HepG2 (cell line): Measurements from ENCODE around the gene RAD51. TPM values are rescaled to one million over a fixed set of nuclear protein-coding genes. Genes with fewer than 3 reads are reported as not detected.
A peak's percentile ranks its signal among the peaks of the same experiment; 100 is the strongest.

Experiments
- BRD4 ChIP-seq: sonication (generic); formaldehyde crosslinking; IDR thresholded peaks from 2 replicates; pipeline ENCODE4 v1.4.0; 2020; ENCODE audit warnings: missing genetic modification reagents
- DNMT1 ChIP-seq: sonication (generic); formaldehyde crosslinking; IDR thresholded peaks from 2 replicates; pipeline ENCODE4 v1.5.1; 2020; ENCODE audit warnings: mild to moderate bottlenecking, missing genetic modification reagents
- FOXA1 ChIP-seq, 2 experiments: fragments of 450-650 bp in 1 of 2; sonication (generic) in 1 of 2; formaldehyde crosslinking in 1 of 2; IDR thresholded peaks; 2 replicates each; pipeline versions ENCODE4 v1.4.0 to v1.6.1; 2016 to 2020; ENCODE audit warnings: missing genetic modification reagents in 1 of 2
- KLF13 ChIP-seq: sonication (generic); formaldehyde crosslinking; IDR thresholded peaks from 2 replicates; pipeline ENCODE4 v1.4.0; 2020; ENCODE audit warnings: mild to moderate bottlenecking, missing genetic modification reagents
- MIER2 ChIP-seq: IDR thresholded peaks from 2 replicates; pipeline ENCODE4 v1.6.1; 2016; ENCODE audit warnings: missing biosample characterization, missing genetic modification reagents
- NKX3-1 ChIP-seq: sonication (generic); formaldehyde crosslinking; IDR thresholded peaks from 2 replicates; pipeline ENCODE4 v1.5.0; 2020; ENCODE audit warnings: missing genetic modification reagents
- POLR2AphosphoS5 ChIP-seq: IDR thresholded peaks from 2 replicates; pipeline ENCODE4 v1.6.1; 2012; ENCODE audit warnings: low read depth, low read length
- SMARCC2 ChIP-seq: fragments of 450-650 bp; IDR thresholded peaks from 2 replicates; pipeline ENCODE4 v1.6.1; 2017; ENCODE audit warnings: antibody characterized with exemption, mild to moderate bottlenecking
- XRCC5 ChIP-seq: fragments of 200-400 bp; formaldehyde crosslinking; optimal IDR thresholded peaks from 2 replicates; pipeline ENCODE3; 2017; ENCODE audit warnings: mild to moderate bottlenecking, low read length
- YY1 ChIP-seq: IDR thresholded peaks from 2 replicates; pipeline ENCODE4 v1.6.1; 2011; ENCODE audit warnings: low read length, low read depth, moderate library complexity, mild to moderate bottlenecking; ENCODE audit not compliant: insufficient read depth, insufficient replicate concordance
- ZFP1 ChIP-seq: IDR thresholded peaks from 2 replicates; pipeline ENCODE4 v1.6.1; 2016
- ZNF572 ChIP-seq: sonication (generic); formaldehyde crosslinking; IDR thresholded peaks from 2 replicates; pipeline ENCODE4 v1.5.1; 2020; ENCODE audit warnings: mild to moderate bottlenecking, missing genetic modification reagents
- polyA plus RNA-seq, 8 experiments: library from polyadenylated mRNA; depleted of rRNA in 3 of 8; stranded (reverse) in 7 of 8; unstranded in 1 of 8; fragments of >200 nt; fragmentation: Illumina TruSeq in 4 of 8; extraction: Trizol in 4 of 8; gene quantifications; 2 replicates each; pipeline versions ENCODE4 v1.2.1 to v1.2.3, GENCODE V29; 2011 to 2016; ENCODE audit warnings: low read depth in 4 of 8, missing spikeins in 1 of 8, mixed read lengths in 1 of 8; ENCODE audit not compliant: insufficient read depth in 1 of 8
- total RNA-seq, 5 experiments: library from RNA; depleted of rRNA; stranded (reverse); fragments of >200 nt; fragmentation: Illumina TruSeq; extraction: Trizol; gene quantifications; 2 replicates each; pipeline ENCODE4 v1.2.3, GENCODE V29; 2016; ENCODE audit warnings: low read depth in 1 of 5
- TF ChIP-seq, protein P1 (sequence below): sonication (generic); formaldehyde crosslinking; IDR thresholded peaks from 2 replicates; pipeline ENCODE4 v1.8.0; 2022; ENCODE audit warnings: mild to moderate bottlenecking, missing genetic modification reagents
- TF ChIP-seq, protein P2 (sequence below): sonication (generic); formaldehyde crosslinking; IDR thresholded peaks from 2 replicates; pipeline ENCODE4 v1.4.0; 2020; ENCODE audit warnings: missing genetic modification reagents, borderline replicate concordance
- TF ChIP-seq, protein P3 (sequence below): sonication (generic); formaldehyde crosslinking; IDR thresholded peaks from 2 replicates; pipeline ENCODE4 v1.4.0; 2020; ENCODE audit warnings: mild to moderate bottlenecking, missing genetic modification reagents
- TF ChIP-seq, protein P4 (sequence below): sonication (generic); formaldehyde crosslinking; conservative IDR thresholded peaks from 2 replicates; pipeline ENCODE4 v1.4.0; 2020; ENCODE audit warnings: missing genetic modification reagents
- TF ChIP-seq, protein P5 (sequence below): sonication (generic); formaldehyde crosslinking; IDR thresholded peaks from 2 replicates; pipeline ENCODE4 v1.8.1; 2023; ENCODE audit warnings: missing genetic modification reagents, inconsistent platforms, borderline replicate concordance
- TF ChIP-seq, protein P6 (sequence below): sonication (generic); formaldehyde crosslinking; conservative IDR thresholded peaks from 2 replicates; pipeline ENCODE4 v1.4.0; 2020; ENCODE audit warnings: mild to moderate bottlenecking, missing genetic modification reagents, moderate library complexity

The RAD51 gene
- total and polyA plus RNA-seq, 2 of the 13 experiments (the other 11 are each of a cell fraction or from before 2014, with no cell fraction given), result 8.5 to 12.8 TPM

DNA sequence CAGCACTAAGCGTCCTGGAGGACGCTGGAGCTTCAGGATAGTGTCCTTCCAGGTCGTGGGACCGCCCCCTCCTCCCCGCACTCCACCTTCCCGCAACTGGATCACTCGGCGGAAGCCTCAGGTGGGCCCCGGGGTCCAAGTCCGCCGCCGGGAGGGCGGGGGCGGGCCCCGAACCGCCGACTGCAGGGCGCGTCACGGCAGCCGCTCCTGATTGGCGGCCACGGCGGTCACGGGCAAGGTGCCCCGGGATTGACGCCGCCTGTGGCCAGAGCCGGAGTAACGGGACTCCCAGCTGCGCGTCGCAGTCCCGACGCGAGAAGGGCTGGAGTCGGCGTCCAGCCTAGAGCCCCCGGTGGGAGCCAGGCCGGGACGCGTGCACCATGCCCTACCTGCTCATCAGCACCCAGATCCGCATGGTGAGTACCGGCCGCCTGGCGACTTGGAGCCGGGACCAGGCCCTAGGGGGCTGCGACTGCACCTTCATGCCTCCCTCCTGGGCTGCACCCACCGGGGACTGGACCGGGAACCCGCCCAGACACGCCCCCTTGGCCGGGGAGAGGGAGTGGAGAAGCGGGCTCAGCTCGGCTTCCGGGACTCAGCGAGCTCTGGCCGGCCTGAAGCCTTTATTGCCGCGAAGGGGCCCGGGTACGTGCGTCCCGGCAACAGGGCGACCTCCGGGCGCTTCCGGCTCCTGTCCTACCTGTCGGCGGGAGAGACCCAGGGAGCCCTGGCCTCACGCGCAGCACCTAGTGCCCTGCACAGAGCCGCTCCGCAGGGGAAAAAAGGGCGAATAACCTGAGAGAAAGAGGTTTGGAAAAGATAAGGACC is 69.0 kb downstream of the RAD51 start, which contains the start of gene GCHFR (continued):
- TF ChIP-seq, protein P1, sequence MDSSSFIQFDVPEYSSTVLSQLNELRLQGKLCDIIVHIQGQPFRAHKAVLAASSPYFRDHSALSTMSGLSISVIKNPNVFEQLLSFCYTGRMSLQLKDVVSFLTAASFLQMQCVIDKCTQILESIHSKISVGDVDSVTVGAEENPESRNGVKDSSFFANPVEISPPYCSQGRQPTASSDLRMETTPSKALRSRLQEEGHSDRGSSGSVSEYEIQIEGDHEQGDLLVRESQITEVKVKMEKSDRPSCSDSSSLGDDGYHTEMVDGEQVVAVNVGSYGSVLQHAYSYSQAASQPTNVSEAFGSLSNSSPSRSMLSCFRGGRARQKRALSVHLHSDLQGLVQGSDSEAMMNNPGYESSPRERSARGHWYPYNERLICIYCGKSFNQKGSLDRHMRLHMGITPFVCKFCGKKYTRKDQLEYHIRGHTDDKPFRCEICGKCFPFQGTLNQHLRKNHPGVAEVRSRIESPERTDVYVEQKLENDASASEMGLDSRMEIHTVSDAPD (CRISPR knock-in tag), result peak; percentile 17; the same call in 1 of the 2 replicates
- no peak for TF ChIP-seq XRCC5
- no peak for TF ChIP-seq DNMT1 (CRISPR knock-in tag)
- peak; percentile 14 for TF ChIP-seq YY1
- no peak for TF ChIP-seq FOXA1 (IDR thresholded peaks at IDR 0.05)
- peak; percentile 28 for TF ChIP-seq FOXA1 (CRISPR knock-in tag; IDR thresholded peaks at IDR 0.05)
- peak; percentile 76 for TF ChIP-seq POLR2AphosphoS5
- TF ChIP-seq NKX3-1 (CRISPR knock-in tag), result peak; percentile 11; the same call in 1 of the 2 replicates
- TF ChIP-seq, protein P2, sequence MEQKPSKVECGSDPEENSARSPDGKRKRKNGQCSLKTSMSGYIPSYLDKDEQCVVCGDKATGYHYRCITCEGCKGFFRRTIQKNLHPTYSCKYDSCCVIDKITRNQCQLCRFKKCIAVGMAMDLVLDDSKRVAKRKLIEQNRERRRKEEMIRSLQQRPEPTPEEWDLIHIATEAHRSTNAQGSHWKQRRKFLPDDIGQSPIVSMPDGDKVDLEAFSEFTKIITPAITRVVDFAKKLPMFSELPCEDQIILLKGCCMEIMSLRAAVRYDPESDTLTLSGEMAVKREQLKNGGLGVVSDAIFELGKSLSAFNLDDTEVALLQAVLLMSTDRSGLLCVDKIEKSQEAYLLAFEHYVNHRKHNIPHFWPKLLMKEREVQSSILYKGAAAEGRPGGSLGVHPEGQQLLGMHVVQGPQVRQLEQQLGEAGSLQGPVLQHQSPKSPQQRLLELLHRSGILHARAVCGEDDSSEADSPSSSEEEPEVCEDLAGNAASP (CRISPR knock-in tag), result no peak; the same call in 1 of the 2 replicates
- no peak for TF ChIP-seq KLF13
- TF ChIP-seq ZNF572 (CRISPR knock-in tag), result peak; percentile 59; the same call in 1 of the 2 replicates
- no peak for TF ChIP-seq MIER2 (CRISPR knock-in tag)
- no peak for TF ChIP-seq ZFP1 (CRISPR knock-in tag)
- no peak for TF ChIP-seq BRD4
- no peak for TF ChIP-seq SMARCC2
- TF ChIP-seq, protein P3, sequence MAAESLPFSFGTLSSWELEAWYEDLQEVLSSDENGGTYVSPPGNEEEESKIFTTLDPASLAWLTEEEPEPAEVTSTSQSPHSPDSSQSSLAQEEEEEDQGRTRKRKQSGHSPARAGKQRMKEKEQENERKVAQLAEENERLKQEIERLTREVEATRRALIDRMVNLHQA (CRISPR knock-in tag), result no peak
- TF ChIP-seq, protein P4, sequence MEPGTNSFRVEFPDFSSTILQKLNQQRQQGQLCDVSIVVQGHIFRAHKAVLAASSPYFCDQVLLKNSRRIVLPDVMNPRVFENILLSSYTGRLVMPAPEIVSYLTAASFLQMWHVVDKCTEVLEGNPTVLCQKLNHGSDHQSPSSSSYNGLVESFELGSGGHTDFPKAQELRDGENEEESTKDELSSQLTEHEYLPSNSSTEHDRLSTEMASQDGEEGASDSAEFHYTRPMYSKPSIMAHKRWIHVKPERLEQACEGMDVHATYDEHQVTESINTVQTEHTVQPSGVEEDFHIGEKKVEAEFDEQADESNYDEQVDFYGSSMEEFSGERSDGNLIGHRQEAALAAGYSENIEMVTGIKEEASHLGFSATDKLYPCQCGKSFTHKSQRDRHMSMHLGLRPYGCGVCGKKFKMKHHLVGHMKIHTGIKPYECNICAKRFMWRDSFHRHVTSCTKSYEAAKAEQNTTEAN (CRISPR knock-in tag), result no peak; the same call in 1 of the 2 replicates
- TF ChIP-seq, protein P5, sequence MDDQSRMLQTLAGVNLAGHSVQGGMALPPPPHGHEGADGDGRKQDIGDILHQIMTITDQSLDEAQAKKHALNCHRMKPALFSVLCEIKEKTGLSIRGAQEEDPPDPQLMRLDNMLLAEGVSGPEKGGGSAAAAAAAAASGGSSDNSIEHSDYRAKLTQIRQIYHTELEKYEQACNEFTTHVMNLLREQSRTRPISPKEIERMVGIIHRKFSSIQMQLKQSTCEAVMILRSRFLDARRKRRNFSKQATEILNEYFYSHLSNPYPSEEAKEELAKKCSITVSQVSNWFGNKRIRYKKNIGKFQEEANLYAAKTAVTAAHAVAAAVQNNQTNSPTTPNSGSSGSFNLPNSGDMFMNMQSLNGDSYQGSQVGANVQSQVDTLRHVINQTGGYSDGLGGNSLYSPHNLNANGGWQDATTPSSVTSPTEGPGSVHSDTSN (CRISPR knock-in tag), result no peak
- TF ChIP-seq, protein P6, sequence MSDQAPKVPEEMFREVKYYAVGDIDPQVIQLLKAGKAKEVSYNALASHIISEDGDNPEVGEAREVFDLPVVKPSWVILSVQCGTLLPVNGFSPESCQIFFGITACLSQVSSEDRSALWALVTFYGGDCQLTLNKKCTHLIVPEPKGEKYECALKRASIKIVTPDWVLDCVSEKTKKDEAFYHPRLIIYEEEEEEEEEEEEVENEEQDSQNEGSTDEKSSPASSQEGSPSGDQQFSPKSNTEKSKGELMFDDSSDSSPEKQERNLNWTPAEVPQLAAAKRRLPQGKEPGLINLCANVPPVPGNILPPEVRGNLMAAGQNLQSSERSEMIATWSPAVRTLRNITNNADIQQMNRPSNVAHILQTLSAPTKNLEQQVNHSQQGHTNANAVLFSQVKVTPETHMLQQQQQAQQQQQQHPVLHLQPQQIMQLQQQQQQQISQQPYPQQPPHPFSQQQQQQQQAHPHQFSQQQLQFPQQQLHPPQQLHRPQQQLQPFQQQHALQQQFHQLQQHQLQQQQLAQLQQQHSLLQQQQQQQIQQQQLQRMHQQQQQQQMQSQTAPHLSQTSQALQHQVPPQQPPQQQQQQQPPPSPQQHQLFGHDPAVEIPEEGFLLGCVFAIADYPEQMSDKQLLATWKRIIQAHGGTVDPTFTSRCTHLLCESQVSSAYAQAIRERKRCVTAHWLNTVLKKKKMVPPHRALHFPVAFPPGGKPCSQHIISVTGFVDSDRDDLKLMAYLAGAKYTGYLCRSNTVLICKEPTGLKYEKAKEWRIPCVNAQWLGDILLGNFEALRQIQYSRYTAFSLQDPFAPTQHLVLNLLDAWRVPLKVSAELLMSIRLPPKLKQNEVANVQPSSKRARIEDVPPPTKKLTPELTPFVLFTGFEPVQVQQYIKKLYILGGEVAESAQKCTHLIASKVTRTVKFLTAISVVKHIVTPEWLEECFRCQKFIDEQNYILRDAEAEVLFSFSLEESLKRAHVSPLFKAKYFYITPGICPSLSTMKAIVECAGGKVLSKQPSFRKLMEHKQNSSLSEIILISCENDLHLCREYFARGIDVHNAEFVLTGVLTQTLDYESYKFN (CRISPR knock-in tag), result peak; percentile 89
